Retina (tissue), 1 donor: ENCODE results near the gene LRMDA.
A peak's percentile ranks its signal among the peaks of the same experiment; 100 is the strongest.

Experiments
- DNase-seq: peaks from one replicate; pipeline ENCODE4 v3.0.0-alpha.2; 2016

The LRMDA gene

GRCh38 chr10:75402486-75403143 lies 28.8 kb upstream of the LRMDA start:
- peak; percentile 75 for DNase-seq

- DNase-seq, result peak; percentile 80
Measured at GRCh38 chr10:75403144-75403938, 28.1 kb upstream of the LRMDA start.

GRCh38 chr10:75403939-75404814 lies 27.2 kb upstream of the LRMDA start:
- peak; percentile 63 for DNase-seq

- DNase-seq, result peak; percentile 74
Measured at GRCh38 chr10:75404815-75405597, 26.4 kb upstream of the LRMDA start.

- DNase-seq, result peak; percentile 72
Measured at GRCh38 chr10:75405598-75406461, 25.6 kb upstream of the LRMDA start.

- DNase-seq, result no peak
Measured at GRCh38 chr10:75406462-75407223, 24.8 kb upstream of the LRMDA start.

- DNase-seq, result peak; percentile 65
Measured at GRCh38 chr10:75407224-75407712, 24.2 kb upstream of the LRMDA start.

- DNase-seq, result peak; percentile 80
Measured at GRCh38 chr10:75407713-75408508, 23.5 kb upstream of the LRMDA start.

- DNase-seq, result no peak
Measured at GRCh38 chr10:75408509-75408875, 22.9 kb upstream of the LRMDA start.

GRCh38 chr10:75408911-75409885 lies 22.2 kb upstream of the LRMDA start:
- peak; percentile 61 for DNase-seq

GRCh38 chr10:75410132-75411005 lies 21.1 kb upstream of the LRMDA start:
- no peak for DNase-seq

- DNase-seq, result no peak
Measured at GRCh38 chr10:75414527-75414926, 16.9 kb upstream of the LRMDA start.

- DNase-seq, result no peak
Measured at GRCh38 chr10:75417522-75417927, 13.9 kb upstream of the LRMDA start.

- no peak for DNase-seq
Measured at GRCh38 chr10:75418293-75418692, 13.1 kb upstream of the LRMDA start.

GRCh38 chr10:75418712-75419111 lies 12.7 kb upstream of the LRMDA start:
- DNase-seq, result no peak

GRCh38 chr10:75422913-75423312 lies 8.5 kb upstream of the LRMDA start:
- no peak for DNase-seq

- no peak for DNase-seq
Measured at GRCh38 chr10:75424571-75424970, 6.9 kb upstream of the LRMDA start.
